ENCODE data around the gene GYG1.
A peak's percentile ranks its signal among the peaks of the same experiment; 100 is the strongest.

The GYG1 gene

DNA sequence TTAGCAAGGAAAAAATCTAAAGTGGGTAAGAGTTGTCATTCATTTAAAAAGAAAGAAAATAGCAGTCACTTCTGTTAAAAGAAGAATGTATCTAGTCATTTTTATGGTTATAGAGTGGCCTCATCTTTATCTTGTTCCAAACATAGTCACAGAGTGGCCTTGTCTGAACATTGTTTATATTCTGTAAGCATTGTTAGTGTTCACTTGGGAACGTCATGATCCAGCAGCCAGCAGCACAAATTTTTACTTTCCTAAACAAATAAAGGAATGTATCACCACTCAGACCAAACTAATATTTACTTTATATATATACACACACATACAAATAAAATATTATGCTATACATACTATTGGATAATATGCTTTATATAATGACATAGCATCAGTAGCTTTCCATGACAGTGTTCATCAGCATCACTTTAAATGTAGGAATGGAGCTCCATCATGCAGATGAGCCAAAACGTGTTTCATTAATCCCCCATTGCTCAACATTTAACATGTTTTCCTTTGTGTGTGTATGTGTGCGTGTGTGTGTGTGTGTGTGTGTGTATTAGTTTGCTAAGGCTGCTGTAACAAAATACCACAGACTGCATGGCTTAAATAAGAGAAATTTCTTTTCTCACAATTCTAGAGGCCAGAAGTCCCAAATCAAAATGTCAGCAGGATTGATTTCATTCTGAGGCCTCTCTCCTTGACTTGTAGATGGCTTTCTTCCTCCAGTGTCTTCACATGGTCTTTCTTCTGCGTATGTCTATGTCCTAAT is 39.6 kb upstream of the GYG1 start:
- POLR2A ChIA-PET: no interaction called here
- DNase-seq (ENCODE audit: extremely low spot score): no peak
- TF ChIP-seq FOXK2 (IDR thresholded peaks at IDR 0.05) (no peak), SP1 (IDR thresholded peaks at IDR 0.05) (no peak), SUZ12 (IDR thresholded peaks at IDR 0.05) (no peak), CTBP1 (IDR thresholded peaks at IDR 0.05; ENCODE audit: borderline replicate concordance) (no peak), L3MBTL2 (conservative IDR thresholded peaks at IDR 0.05) (no peak), ARNT (IDR thresholded peaks at IDR 0.05) (no peak), ZNF384 (IDR thresholded peaks at IDR 0.05) (no peak), LEF1 (IDR thresholded peaks at IDR 0.05; ENCODE audit: borderline replicate concordance) (no peak), BHLHE40 (IDR thresholded peaks at IDR 0.05; ENCODE audit: borderline replicate concordance) (no peak), NFRKB (IDR thresholded peaks at IDR 0.05) (no peak), HDGF (IDR thresholded peaks at IDR 0.05; ENCODE audit: borderline replicate concordance) (no peak)
- TF ChIP-seq, protein P1, sequence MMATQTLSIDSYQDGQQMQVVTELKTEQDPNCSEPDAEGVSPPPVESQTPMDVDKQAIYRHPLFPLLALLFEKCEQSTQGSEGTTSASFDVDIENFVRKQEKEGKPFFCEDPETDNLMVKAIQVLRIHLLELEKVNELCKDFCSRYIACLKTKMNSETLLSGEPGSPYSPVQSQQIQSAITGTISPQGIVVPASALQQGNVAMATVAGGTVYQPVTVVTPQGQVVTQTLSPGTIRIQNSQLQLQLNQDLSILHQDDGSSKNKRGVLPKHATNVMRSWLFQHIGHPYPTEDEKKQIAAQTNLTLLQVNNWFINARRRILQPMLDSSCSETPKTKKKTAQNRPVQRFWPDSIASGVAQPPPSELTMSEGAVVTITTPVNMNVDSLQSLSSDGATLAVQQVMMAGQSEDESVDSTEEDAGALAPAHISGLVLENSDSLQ (IDR thresholded peaks at IDR 0.05): no peak
- CTCF ChIA-PET: no interaction called here

DNA sequence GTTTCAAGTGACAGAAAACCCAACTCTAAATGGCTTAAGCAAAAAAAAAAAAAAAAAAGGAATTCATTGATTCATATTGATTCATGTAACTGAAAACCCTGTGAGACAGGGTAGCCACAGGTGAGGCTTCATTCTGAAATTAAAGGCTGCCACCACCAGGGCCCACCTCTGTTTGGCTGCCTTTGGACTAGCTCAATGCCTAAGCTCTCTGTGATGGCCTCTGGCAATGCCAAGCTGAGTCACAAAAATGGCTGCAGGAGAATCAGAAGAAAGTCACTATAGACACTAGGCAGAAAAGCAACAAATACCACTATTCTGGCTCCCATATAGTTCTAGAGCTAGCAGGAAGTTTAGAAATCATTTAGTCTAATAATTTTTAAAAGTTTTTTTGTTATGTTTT is 38.2 kb upstream of the GYG1 start:
- CTCF ChIA-PET: interaction anchor here (1.1 kb wide), 1 partner anchor 341 kb away, joined by 3 read pairs; no protein-coding TSS in a partner anchor
- no peak for DNase-seq (ENCODE audit: extremely low spot score)
- TF ChIP-seq L3MBTL2 (conservative IDR thresholded peaks at IDR 0.05): no peak
- no peak for TF ChIP-seq CTBP1 (IDR thresholded peaks at IDR 0.05; ENCODE audit: borderline replicate concordance)
- no peak for TF ChIP-seq LEF1 (IDR thresholded peaks at IDR 0.05; ENCODE audit: borderline replicate concordance)
- TF ChIP-seq, protein P1 (IDR thresholded peaks at IDR 0.05): no peak
- no peak for TF ChIP-seq SUZ12 (IDR thresholded peaks at IDR 0.05)
- TF ChIP-seq BHLHE40 (IDR thresholded peaks at IDR 0.05; ENCODE audit: borderline replicate concordance): no peak
- no peak for TF ChIP-seq FOXM1 (IDR thresholded peaks at IDR 0.05; ENCODE audit: borderline replicate concordance)
- TF ChIP-seq ARNT (IDR thresholded peaks at IDR 0.05): no peak
- no peak for TF ChIP-seq FOXK2 (IDR thresholded peaks at IDR 0.05)
- no peak for TF ChIP-seq NFRKB (IDR thresholded peaks at IDR 0.05)
- TF ChIP-seq SP1 (IDR thresholded peaks at IDR 0.05): no peak
- TF ChIP-seq ZNF384 (IDR thresholded peaks at IDR 0.05): no peak
- TF ChIP-seq HDGF (IDR thresholded peaks at IDR 0.05; ENCODE audit: borderline replicate concordance): no peak
- no peak for TF ChIP-seq ELF4 (IDR thresholded peaks at IDR 0.05)
- TF ChIP-seq FOXA1 (IDR thresholded peaks at IDR 0.05): no peak
- no peak for TF ChIP-seq TARDBP (IDR thresholded peaks at IDR 0.05)
- POLR2A ChIA-PET: no interaction called here

DNA sequence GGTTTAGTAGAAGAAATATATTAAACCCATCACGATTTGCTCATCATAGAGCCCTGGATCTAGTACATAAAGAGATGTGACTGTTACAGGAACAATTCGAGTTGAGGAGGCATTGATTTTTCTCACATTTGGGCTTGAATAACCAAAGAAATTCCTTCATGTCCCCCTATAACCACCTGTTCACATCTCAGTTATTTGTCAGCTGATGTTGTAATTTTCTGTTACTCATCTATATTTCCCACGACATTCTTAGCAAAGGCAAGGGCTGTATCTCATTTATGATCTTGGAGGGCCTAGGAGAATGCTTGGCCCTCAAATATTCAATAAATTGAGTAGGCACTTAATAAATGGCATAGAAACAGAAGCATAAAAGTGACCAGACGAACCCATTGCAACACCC is 36.4 kb upstream of the GYG1 start:
- no peak for DNase-seq (ENCODE audit: extremely low spot score)
- POLR2A ChIA-PET: no interaction called here
- TF ChIP-seq ARNT (IDR thresholded peaks at IDR 0.05) (no peak), FOXA1 (IDR thresholded peaks at IDR 0.05) (no peak), ELF4 (IDR thresholded peaks at IDR 0.05) (no peak), FOXM1 (IDR thresholded peaks at IDR 0.05; ENCODE audit: borderline replicate concordance) (no peak), HDGF (IDR thresholded peaks at IDR 0.05; ENCODE audit: borderline replicate concordance) (no peak), LEF1 (IDR thresholded peaks at IDR 0.05; ENCODE audit: borderline replicate concordance) (no peak), ZNF384 (IDR thresholded peaks at IDR 0.05) (no peak), BHLHE40 (IDR thresholded peaks at IDR 0.05; ENCODE audit: borderline replicate concordance) (no peak), TARDBP (IDR thresholded peaks at IDR 0.05) (no peak), SP1 (IDR thresholded peaks at IDR 0.05) (no peak), SUZ12 (IDR thresholded peaks at IDR 0.05) (no peak), CTBP1 (IDR thresholded peaks at IDR 0.05; ENCODE audit: borderline replicate concordance) (no peak), L3MBTL2 (conservative IDR thresholded peaks at IDR 0.05) (no peak), NFRKB (IDR thresholded peaks at IDR 0.05) (no peak), FOXK2 (IDR thresholded peaks at IDR 0.05) (no peak)
- TF ChIP-seq, protein P1 (IDR thresholded peaks at IDR 0.05): no peak
- CTCF ChIA-PET: interaction anchor here (0.6 to 1.7 kb wide), 6 partner anchors 9 to 320 kb away, joined by 3 to 11 read pairs (median 5); no protein-coding TSS in a partner anchor

DNA sequence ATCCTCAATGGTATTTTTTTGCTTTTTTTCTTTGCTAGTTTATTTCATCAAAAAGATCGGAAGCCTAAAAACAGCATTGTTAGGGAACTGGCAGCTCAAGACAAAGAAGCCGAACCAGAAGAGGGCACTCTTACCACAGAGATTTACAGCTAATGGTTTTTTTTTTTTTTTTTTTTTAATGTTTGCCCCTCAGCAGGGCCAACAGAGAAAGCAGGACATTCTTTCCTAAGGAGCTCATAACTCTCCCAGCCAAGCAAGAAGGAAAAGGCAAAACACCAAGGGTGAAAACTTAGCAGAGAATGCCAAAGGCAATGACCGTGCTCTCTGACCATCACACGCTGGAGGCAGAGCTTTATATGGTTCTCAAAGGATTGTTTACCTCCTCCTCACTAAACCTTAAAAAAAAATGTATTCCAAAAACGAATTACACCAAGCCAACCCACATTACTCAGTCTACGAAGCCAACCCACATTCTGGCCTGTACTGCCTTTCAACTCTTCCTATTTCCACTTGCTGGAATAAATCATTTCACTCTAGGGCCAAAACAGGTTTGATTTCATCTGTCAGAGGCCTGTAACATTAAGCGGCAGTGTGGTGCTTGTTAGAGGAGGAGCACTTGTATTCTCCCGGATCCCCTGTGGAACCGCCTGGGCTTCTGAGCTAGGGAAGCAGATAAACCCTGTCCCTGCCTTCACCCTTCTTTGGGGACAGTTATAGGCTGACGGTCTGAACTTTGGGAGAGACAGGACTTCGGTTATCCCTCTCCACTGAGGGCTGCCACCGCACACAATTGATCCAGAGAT is 35.6 kb upstream of the GYG1 start:
- TF ChIP-seq CTBP1 (IDR thresholded peaks at IDR 0.05; ENCODE audit: borderline replicate concordance) (no peak), ZNF384 (IDR thresholded peaks at IDR 0.05) (peak; percentile 99), NFRKB (IDR thresholded peaks at IDR 0.05) (no peak), ARNT (IDR thresholded peaks at IDR 0.05) (no peak), FOXA1 (IDR thresholded peaks at IDR 0.05) (no peak), SP1 (IDR thresholded peaks at IDR 0.05) (no peak), FOXM1 (IDR thresholded peaks at IDR 0.05; ENCODE audit: borderline replicate concordance) (no peak), SUZ12 (IDR thresholded peaks at IDR 0.05) (no peak)
- TF ChIP-seq, protein P1 (IDR thresholded peaks at IDR 0.05): no peak
- DNase-seq (ENCODE audit: extremely low spot score): peak; percentile 62
- ChIA-PET POLR2A (interaction anchor here (1.2 kb wide), 1 partner anchor 34 kb away, joined by 4 read pairs; no protein-coding TSS in a partner anchor), CTCF (interaction anchor here (0.6 to 1.7 kb wide), 11 partner anchors 9 to 322 kb away, joined by 3 to 11 read pairs (median 4); no protein-coding TSS in a partner anchor)
